WERI-Rb-1 (cell line): Measurements from ENCODE around the gene ENGASE.

ENCODE experiments used
- DNase-seq: peaks from one replicate; pipeline ENCODE4 v3.0.0-alpha.2; 2020
- H3K27ac ChIP-seq: fragments of 250-450 bp; sonication (Bioruptor Pico); 2 replicates; pipeline ENCODE4 v1.5.1; 2020; ENCODE audit warnings: mild to moderate bottlenecking, moderate library complexity
- H3K27me3 ChIP-seq: fragments of 250-450 bp; sonication (Bioruptor Pico); 2 replicates; pipeline ENCODE4 v1.5.1; 2021; ENCODE audit warnings: mild to moderate bottlenecking, low read depth, moderate library complexity; ENCODE audit not compliant: insufficient read depth, severe bottlenecking
- H3K36me3 ChIP-seq: fragments of 250-450 bp; sonication (Bioruptor Pico); 2 replicates; pipeline ENCODE4 v1.5.1; 2020; ENCODE audit warnings: mild to moderate bottlenecking, moderate library complexity
- H3K4me3 ChIP-seq: 2 replicates; pipeline ENCODE4 v1.5.1; 2011; ENCODE audit warnings: low read depth, mild to moderate bottlenecking, control low read depth, low read length
- H3K9me3 ChIP-seq: fragments of 250-450 bp; sonication (Bioruptor Pico); 2 replicates; pipeline ENCODE4 v1.5.1; 2021; ENCODE audit warnings: mild to moderate bottlenecking, moderate library complexity; ENCODE audit not compliant: severe bottlenecking
- TF ChIP-seq, protein P1 (sequence below): IDR thresholded peaks from 2 replicates; pipeline ENCODE4 v1.5.1; 2011; ENCODE audit warnings: low read depth, mild to moderate bottlenecking, control low read depth, inconsistent platforms, low read length

Gene ENGASE

DNA sequence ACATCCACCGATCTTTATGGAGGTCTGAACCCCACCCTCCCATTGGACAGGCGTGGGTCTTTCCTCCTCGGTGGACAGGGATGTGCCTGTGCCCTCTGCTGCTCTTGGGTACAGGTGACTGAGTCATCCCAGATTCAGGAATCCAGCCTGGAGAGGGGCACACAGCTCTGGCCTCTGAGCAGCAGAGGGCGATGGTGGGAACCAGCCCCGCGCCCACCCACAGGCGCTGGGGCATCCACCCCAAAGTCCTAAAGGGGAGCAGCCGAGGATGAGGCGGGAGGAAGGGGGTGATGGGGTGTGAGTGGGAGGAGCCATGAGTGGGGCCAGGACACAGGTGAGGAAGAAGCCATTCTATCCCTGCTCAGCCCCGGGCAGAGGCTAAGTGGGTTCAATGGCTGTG lies 35.0 kb downstream of the ENGASE start:
- Histone ChIP-seq H3K9me3 (no peaks in the 10 kb centered on the region), H3K4me3 (no peak overlapping the region), H3K36me3 (peaks cover 48% of the 10 kb centered on the region), H3K27me3 (no peaks in the 10 kb centered on the region), H3K27ac (no peak overlapping the region)
- no peak for DNase-seq
- TF ChIP-seq, protein P1, sequence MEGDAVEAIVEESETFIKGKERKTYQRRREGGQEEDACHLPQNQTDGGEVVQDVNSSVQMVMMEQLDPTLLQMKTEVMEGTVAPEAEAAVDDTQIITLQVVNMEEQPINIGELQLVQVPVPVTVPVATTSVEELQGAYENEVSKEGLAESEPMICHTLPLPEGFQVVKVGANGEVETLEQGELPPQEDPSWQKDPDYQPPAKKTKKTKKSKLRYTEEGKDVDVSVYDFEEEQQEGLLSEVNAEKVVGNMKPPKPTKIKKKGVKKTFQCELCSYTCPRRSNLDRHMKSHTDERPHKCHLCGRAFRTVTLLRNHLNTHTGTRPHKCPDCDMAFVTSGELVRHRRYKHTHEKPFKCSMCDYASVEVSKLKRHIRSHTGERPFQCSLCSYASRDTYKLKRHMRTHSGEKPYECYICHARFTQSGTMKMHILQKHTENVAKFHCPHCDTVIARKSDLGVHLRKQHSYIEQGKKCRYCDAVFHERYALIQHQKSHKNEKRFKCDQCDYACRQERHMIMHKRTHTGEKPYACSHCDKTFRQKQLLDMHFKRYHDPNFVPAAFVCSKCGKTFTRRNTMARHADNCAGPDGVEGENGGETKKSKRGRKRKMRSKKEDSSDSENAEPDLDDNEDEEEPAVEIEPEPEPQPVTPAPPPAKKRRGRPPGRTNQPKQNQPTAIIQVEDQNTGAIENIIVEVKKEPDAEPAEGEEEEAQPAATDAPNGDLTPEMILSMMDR: peak; percentile 80

DNA sequence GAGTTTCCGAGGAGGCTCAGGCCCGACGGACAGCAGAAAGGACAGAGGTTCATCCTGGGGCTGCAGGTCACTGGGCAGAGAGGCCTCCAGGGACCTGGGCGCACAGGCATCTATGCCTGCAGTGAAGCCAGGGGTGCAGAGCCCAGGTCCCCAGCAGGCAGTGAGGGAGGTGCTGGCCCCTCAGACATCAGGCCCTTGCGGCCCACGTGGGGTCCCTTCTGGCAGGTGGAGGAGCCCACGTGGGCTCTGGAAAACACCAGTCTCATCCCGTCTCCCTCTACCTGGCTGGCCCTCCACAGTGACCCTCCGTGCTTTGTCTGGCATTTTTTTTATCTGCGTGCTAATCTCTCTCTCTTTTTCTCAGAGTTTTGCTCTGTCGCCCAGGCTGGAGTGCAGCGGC lies 36.5 kb downstream of the ENGASE start:
- Histone ChIP-seq H3K36me3 (peaks cover 53% of the 10 kb centered on the region), H3K4me3 (no peak overlapping the region), H3K9me3 (no peaks in the 10 kb centered on the region), H3K27me3 (no peaks in the 10 kb centered on the region), H3K27ac (no peak overlapping the region)
- TF ChIP-seq, protein P1: no peak
- DNase-seq: no peak

DNA sequence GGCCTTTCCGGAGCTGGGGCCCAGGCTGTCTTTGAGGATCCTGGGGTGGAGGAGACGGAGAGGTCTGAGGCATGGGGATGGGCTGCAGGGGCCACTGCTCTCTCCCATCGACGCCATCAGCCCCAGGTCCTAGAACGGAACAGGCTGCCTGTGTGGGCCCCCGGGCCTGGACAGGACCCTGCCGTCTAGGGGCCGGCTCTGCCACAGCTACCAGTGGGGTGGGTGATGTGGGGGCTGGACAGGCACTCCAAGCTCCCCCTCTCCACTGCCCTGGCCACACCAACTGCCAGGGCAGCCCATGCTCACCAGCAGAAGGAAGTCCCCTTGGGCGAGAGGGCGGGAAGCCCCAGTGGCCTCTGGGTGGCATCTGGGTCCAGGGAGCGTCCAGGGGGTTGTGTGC lies 37.8 kb downstream of the ENGASE start:
- Histone ChIP-seq H3K27ac (no peak overlapping the region), H3K4me3 (no peak overlapping the region), H3K9me3 (no peaks in the 10 kb centered on the region), H3K36me3 (peaks cover 48% of the 10 kb centered on the region), H3K27me3 (no peaks in the 10 kb centered on the region)
- TF ChIP-seq, protein P1: no peak
- no peak for DNase-seq

DNA sequence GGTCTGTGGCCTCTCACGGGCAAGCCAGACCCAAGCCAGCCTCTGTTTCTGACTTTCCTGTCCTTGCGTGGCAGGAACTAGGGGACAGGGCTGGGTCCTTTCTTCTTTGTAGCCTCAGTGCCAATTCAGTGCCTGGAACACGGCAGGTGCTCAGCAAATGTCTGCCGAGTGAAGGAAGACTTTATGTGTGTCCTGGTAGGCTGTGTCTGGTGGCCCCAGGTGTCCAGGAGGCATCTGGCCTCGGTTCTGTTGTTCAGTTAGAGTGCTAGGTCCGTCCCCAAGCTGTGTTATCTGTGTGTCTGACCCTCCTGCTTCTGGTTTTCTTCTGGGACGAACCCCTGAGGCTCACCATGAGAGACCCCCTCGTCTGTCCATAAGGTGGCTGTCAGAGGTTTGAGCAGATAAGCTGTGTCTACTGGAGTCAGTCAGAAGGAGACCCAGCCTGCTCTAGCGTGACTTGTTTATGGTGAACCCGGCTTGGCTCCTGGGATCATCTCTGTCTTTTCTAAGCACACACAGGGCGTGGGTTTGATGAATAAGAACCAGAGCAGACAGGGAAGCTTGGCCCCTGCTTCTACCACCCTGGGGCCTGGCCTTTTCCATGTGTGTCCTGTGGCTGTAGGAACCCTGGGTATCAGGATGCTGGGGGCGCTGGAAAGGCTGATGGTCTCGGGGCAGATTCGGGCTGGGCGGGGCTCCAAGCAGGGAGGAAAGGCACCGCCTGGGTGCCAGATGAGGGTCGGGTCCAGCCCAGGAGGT lies 39.3 kb downstream of the ENGASE start:
- TF ChIP-seq, protein P1: no peak
- Histone ChIP-seq H3K4me3 (no peak overlapping the region), H3K9me3 (no peaks in the 10 kb centered on the region), H3K27ac (0 out of 2 replicates have a peak overlapping the region, but pooled peaks have one; percentile 13), H3K36me3 (peaks cover 41% of the 10 kb centered on the region), H3K27me3 (no peaks in the 10 kb centered on the region)
- DNase-seq: no peak

DNA sequence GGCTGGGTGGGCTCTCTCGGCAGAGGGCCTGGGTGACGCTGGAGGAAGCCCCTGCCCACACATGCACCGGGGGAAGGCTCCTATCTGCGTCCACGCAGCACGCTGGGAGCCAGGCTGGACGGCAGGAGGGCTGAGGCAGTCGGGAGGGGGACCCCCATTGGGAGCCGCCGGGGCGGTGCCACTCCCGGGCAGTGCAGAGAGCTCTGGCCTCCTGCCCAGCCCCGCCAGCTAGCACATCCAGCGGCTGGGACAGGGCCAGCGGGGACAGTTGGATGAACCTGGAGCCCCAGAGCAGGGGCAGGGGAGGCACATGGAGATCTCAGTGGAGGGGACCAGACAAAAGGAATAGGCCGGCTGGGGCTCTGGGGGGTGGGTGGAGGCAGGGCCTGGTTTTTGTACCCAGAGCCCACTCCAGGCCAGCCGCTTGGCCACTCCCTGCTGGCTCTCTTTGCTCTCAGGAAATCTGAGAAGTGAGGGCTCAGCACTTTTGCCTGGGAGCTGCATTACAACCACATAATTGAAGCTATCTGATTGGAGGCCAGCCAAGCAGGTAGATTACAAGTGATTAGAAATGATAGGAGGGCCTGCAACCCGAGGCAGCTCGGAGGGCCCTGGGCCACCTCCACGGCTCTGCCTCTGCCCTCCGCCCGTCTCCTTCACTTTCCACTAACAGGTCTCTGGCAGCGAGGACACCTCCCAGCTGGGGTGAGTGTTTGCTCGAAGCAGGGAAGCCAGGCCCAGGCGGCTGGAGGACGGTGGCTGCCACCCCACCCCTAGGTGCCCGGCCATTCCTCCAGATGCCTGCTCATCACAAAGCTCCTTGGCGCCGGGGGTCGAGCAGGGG lies 40.1 kb downstream of the ENGASE start:
- DNase-seq: peak; percentile 69
- H3K9me3 ChIP-seq: no peaks in the 10 kb centered on the region
- no peak overlapping the region for H3K4me3 ChIP-seq
- H3K27ac ChIP-seq: peak overlapping the region; percentile 11; the same call in 1 of the 2 replicates
- TF ChIP-seq, protein P1: no peak
- H3K36me3 ChIP-seq: peaks cover 36% of the 10 kb centered on the region
- no peaks in the 10 kb centered on the region for H3K27me3 ChIP-seq
